Loucy (cell line): Measurements from ENCODE around the gene MSH2.
"Not testable (repeated sequence)": the region's sequence is repeated elsewhere in the genome, so short reads cannot be mapped to it uniquely, and the experiment has no call there.

Source experiments
- EZH2phosphoT487 ChIP-seq: fragments of 200-600 bp; IDR thresholded peaks from 2 replicates; pipeline ENCODE4 v1.6.1; 2018; ENCODE audit warnings: antibody characterized with exemption, mild to moderate bottlenecking, moderate library complexity, borderline replicate concordance
- TF ChIP-seq, protein P1 (sequence below): fragments of 200-600 bp; sonication (generic); conservative IDR thresholded peaks from 2 replicates; pipeline ENCODE4 v1.5.1; 2014; ENCODE audit warnings: mild to moderate bottlenecking, antibody characterized with exemption, low read length

DNA sequence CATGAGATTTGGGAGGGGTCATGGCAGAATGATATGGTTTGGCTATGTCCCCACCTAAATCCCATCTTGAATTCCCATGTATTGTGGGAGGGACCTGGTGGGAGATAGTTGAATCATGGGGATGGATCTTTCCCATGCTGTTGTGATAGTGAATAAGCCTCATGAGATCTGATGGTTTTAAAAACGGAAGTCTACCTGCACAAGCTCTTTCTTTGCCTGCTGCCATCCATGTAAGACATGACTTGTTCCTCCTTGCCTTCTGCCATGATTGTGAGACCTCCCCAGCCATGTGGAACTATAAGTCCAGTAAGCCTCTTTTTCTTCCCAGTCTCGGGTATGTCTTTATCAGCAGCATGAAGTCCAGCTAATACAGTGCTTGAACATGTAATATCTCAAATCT lies 5.0 kb downstream of the MSH2 start:
- TF ChIP-seq, protein P1, sequence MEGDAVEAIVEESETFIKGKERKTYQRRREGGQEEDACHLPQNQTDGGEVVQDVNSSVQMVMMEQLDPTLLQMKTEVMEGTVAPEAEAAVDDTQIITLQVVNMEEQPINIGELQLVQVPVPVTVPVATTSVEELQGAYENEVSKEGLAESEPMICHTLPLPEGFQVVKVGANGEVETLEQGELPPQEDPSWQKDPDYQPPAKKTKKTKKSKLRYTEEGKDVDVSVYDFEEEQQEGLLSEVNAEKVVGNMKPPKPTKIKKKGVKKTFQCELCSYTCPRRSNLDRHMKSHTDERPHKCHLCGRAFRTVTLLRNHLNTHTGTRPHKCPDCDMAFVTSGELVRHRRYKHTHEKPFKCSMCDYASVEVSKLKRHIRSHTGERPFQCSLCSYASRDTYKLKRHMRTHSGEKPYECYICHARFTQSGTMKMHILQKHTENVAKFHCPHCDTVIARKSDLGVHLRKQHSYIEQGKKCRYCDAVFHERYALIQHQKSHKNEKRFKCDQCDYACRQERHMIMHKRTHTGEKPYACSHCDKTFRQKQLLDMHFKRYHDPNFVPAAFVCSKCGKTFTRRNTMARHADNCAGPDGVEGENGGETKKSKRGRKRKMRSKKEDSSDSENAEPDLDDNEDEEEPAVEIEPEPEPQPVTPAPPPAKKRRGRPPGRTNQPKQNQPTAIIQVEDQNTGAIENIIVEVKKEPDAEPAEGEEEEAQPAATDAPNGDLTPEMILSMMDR, result not testable (repeated sequence)
- not testable (repeated sequence) for TF ChIP-seq EZH2phosphoT487
